ENCODE results near the gene REEP1.

REEP1 gene

DNA sequence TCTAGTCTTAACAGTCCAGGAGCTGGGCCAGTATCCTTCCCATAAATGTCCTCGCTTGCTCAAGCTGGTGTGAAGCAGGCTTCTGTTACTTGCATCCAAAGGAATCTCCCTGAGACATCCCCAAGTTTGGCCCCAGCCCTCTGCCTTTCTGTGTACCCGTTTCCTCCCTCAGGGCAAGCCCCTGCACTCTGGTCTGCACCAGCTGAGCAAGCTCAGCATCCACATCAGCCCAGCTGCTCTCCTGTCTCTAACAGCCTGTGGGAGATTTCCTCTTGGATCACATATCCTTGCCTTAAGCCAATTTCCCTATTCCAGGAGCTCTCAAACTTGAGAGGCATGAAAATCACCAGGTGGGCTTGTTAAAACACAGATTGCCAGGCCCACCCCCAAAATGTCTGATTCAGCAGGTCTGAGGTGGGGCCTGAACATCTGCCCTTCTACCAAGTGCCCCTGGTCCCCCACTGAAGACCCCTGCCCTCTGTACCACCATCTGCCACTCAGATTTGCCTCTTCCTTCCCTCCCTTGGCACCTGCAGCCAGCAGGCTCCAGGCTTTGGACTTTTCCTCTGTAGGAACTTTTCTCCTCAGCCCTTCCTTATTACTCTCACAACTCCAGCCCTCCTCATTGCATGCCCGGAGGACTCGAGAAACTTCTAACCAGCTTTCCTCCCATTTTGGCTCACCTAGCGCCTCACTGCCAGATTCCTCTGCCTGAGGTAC is 32.1 kb downstream of the REEP1 start:
- no peak for DNase-seq

DNA sequence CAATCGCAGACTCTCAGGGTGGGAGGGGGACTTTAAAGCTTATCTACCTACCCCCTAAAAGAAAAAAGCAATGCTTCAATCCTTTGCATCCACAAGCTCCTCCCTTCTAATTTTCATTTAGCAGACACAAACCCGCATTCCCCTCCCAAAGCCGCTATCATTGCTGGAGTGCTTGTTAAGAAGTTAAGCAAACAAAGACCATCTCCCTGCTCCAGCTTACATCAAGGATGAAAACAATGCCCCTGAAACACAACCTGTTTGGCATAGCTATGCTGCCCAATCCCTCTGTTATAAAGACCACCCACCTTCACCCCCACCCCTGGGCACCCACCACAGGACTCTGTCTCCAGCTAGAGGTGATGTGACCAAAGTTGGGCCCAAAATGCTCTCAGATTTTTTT is 33.0 kb downstream of the REEP1 start:
- no peak for DNase-seq

DNA sequence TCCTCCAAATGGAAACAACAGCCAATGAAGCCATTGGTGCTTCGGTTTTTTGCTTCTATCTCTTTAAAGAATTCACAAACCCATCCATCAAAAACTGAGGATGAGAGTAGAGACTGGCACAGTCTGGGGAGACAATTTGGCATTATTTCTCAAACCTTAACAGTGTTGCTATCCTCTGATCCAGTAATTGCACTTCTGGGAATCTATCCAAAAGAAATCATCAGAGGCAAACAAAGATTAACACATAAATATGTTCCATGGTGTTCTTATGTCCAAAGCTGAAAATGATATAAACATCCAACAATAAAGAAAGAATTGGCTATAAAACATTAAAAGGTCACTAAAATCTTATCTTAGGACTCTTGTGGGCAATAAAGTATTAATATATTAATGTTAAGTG is 35.1 kb downstream of the REEP1 start:
- DNase-seq: no peak

DNA sequence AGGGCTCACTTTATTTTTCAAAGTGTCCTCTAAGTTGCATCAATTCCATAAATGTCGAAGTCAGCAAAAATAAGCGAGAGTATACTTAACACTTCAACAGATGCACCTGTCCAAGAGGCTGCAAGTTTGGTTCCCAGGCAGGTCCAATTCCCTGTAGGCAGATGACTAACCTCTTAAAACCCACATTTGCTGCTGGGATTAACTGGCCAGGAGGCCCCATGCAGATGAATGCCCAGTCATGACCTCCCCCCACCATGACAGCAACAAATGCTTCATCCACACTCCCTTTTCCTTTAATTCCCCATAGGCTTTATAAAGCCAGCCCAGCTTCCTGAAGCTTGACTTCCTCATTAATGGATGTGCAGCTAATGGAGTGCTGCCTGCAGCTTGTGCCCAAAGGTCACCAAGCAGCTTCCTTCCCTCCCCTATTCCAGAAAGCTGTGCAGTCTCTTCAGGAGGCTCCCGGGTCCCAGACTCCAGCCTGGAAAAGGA is 35.7 kb downstream of the REEP1 start:
- no peak for DNase-seq

DNA sequence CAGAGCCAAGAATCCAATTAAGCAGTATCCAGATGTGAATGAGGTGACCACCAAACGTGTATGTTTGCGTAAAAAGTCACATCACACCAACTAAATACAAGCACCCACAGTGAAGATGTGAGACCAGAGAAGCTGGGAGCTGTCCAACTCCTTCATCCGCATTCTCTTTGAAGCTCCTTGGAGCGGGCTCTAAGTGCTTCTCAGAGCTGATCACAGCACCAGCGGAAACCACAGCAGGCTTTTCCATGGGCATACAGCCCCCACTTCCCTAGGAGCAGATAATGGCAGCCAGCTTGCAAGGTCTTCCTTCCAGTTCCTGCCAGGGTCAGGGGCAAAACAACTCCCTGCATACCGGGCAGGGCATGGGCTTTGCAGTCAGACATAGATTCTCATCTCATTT is 36.4 kb downstream of the REEP1 start:
- no peak for DNase-seq

DNA sequence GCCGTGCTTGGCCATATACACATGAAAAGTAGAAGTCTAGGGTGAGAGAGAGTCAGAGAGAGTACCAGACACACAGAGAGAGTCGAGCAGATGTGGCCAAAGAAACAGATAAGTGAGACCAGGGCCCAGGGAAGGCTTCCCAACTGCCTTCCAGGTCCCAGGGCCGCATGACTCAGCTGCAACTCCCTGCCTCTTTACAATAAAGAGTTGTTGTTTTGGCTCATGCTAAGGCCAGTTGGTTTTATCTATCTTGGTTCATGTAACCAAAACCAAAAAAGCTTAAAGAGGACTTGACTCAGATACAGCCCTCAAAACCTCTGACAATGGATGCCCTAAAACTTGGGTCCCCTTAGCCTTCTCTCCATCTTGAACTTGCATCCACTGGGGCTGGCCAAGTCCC is 36.9 kb downstream of the REEP1 start:
- DNase-seq: no peak

DNA sequence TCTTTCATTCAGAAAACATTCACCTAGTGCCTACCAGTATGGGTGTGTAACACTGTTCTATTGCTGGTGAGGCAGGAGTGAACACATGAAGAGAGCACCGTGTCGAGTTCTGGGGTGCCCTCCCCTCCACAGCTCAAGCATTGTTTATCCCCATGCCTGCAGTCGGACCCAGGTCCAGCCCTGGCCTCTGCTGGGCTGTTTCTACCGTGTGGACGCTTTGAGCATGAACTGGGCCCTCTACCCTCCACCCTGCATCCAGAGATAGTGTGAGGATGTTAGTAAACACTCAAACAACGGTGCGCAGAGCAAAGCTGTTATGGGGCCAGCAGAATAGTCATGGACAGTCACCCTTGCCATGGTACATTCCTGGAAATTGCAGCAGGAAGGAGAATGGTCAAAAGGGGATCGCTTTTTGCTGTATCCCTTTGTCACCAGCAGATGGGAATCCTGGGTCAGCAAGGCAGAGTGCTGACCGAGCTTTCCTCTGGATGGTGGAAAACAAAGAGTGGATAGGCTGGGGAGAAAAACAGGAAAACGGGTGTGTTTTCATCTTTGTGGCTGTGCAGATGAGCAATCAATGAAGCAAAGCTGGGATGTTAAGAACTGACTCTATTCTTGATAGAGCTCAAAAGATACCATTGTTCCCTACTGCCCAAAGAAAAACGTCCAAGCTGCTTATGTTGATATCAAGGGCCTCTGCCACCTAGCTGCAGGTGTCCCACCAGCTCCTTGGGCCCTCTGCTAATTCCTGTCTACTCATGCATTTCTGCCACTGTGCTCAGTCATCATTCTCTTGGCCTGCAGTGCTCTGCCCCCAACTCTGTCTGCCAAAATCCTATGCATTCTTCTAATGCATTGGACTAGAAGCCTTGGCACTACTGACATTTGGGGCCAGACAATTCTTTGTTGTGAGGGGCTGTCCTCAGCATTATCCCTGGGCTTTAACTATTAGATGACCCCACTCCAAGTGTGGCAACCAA is 38.7 kb downstream of the REEP1 start:
- DNase-seq: no peak

DNA sequence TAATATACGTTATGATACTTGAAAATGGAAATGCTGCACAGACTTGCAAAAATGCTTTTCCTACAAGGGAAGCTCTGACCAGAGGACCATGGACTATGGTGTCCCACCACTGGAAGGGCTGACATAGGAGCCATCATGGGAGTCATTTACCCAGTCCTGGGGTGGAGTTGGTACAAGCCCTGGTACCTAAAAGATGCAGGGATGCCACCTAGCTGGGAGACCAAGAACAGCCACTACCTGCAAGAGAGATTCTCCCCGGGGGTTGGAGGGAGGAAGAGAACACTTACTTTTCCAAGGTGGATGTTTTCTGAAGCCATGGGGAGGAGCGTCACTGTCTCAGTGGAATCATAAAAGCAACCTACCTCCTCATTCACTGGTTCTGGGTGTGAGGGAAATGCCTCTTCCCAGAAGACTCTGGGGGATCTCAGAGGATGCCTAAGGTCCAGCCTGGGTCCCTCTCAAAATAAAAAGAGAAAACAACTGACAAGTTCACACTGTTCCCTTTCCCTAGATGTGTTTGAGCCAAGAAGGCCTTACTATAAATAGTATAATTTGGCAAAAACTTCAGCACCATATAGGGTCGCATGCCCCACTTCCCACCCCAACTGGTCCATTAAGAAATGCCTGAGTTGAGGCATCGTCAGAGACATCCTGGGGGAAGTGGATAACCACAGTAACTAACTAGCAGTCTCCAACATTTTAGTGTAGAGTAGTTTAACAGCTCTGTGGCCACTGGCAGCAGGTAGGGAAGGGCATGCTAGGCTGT is 39.9 kb downstream of the REEP1 start:
- DNase-seq: no peak

DNA sequence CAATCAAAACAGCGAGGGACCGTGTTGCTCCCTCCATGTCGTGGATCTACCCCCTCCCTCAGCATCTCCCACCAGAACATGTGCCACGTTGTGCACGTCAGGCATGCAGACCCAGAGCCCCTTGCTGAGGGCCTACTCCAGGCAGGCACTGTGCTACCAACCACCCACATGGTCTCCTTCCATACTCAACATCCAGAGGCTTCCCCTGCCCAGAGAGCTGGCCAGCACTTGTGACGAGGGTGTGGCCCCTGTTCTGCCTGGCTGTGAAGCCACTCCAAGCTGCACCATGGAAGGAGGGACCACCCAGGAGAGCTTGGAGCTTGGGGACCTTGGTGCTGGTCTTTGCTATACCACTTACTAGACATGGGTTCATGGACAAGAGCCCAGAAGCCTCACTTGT is 40.5 kb downstream of the REEP1 start:
- DNase-seq: no peak

DNA sequence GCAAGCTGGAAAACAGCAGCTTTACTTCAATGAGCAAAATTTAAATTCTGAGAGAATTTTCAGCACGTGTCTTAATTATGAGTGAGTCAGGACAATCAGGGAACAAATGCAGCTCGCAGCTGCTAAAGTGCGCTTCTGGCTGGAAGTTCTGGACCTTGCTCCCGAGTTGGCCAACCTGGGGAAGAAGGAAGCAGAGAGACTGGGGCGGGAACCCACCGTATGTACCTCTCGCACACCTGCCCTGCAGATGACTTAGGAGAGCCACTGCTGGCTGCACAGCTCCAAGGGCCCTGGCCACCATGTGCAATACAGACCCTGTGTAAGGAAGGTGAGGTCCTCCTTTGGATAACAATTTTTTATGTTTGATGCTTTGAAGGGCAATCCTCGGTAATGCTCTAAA is 42.4 kb downstream of the REEP1 start:
- DNase-seq: no peak

DNA sequence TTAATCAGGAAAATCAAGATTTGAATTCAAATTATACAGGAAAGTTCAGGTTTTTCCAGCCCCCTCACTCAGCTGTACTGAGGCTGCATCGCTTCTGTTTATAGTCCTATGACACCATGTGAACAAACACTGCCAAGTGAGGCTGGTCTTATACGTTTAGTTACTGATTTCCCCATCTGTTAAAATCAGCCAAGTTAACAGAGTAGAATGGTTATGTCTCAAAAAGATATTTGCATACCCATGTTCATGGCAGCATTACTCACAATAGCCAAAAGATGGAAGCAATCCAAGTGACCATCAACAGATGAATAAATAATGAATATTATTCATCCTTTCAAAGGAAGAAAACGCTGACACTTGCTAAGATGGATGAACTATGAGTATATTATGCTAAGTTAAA is 43.8 kb downstream of the REEP1 start:
- no peak for DNase-seq

DNA sequence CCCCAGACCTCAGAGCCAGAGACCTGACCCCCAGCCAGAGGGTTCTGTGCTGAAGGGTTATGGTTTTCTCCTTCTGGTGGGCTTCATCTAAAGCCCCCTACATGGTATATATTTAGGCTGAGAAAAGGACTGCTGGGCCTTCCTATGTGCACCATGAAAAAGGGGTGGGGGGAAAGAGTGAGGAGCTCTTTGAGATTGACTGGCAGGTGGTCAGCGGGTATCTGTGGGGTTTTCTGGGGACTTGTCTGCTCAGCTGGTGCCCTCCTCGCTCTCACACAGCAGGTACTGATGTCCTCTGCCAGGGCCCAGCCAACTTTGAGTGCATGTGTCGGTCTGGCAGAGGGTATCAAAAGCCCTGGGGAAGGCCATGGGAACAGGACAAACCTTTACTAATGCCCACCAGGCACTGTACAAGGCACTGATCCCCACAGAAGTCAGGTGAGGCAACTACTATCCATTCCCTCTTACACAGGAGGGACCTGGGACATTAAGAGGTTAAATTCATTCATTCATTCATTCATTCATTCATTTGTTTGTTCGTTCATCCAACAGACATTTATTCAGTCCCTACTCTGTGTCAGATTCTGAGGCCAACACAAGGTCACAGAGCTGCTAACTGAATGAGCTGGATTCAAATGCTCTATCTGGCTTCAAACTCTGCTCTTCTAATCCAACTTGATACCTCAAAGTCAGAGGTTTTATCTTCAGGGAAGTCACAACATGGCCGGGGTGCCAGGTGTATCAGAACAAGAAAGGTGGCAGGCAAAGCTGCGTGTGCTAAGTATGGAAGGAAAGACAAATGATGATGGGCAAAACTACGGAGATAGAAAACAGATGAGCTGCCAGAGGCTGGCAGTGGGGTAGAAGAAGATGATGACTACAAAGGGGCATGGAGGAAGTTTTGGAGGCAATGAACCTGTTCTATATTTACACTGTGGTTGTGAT is 44.6 kb downstream of the REEP1 start:
- DNase-seq: no peak

DNA sequence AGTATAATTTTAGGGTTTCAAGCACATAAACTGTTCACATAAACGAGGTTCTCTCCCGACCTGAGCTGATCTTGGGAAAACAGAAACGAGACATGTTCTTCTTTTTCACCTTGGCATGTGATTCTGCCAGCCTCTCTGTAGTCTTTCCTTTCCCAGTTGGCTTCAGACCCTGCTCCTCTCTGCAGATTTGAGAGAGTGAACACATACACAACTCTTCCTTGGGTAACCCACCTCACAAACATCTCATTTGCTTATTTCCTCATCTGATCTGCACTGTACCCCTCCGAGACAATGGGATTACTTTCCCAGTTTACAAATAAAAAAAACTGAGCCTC is 46.1 kb downstream of the REEP1 start:
- no peak for DNase-seq

DNA sequence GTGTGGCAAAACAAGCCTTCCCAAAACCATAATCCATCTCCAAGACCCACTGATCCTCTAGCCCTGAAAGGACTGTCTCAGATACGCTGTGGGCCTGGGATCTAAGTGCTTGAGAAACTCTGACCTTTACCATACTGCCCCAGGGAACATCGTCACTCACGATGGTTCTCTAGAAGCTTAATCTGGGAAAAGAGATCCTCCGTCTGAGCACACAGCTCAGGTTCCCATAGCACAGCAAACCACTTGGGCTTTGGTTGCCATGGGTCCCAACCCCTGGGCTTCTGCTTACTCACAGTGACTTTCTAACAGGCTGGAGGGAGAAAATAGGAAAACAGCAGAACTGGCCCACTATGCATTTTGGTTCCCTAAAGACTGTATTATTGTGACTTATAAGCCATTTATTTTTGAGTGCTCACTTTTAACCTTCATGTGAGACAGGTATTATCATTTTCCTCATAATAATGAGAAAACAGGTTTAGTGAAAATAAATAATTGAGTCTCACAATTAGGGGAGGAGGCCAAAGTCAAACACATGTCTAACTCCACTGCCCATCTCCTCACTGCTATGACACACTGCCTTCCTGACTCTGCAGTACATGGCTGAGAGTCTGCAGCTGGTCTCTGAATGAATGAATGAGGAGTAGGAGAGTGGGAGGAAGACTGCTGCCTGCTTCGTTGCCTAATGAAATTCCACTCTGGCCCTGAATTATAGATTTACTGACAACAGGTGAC is 46.7 kb downstream of the REEP1 start:
- DNase-seq: no peak

DNA sequence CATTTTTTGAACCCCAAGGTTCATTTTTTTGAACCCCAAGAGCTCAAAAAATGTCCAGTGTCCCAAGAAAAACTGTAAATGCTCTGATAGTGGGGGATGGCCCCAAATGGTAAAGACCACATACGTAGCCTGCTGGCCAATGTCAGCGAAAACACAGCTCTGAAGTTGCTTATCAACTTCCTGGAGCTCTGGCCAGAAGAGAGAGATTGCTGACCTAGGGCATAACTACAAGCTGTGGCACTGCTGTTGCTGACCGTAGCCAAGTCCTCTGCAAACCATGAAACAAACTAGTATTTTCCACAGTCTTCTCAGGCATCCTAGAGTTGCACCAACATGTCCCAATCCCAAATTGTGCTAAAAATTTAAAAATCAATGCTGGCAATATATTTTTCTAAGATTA is 50.9 kb downstream of the REEP1 start:
- no peak for DNase-seq

DNA sequence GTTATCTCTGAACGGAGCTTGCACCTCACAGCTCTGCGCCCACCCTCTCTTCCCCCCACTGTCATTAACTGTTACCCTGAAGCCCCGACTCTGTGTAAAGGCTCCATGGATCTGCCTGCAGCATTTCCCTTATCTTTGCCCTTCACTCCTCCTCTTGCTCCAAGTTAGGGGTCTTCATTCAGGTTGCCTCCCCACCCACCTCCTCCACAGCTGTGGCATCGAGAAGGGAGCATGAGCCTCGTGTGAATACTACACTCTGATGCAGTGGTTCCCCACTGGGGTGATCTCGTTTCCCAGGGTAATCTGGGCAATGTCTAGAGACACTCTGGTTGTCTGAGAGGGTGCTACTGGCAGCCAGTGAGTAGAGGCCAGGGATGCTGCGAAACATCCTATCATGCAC is 51.4 kb downstream of the REEP1 start:
- DNase-seq: no peak

DNA sequence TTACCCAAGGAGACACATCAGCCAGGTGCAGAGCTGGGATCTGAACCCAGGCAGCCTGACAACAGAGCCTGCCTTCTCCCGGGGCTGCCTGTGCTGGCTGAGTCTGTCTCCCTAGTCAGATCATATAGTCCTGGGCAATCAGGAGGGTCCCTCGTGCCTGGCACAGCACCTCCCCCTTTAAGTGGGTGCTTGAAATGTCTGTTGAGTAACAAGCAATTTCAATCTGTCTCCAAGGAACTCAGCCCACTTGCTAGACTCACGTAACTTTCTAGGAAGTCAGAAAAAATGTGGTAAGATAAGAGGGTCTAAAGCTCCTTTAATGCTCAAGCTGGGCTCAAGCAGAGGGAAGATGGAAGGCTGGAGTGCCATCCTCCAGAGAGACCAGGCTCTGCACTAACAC is 51.9 kb downstream of the REEP1 start:
- no peak for DNase-seq

DNA sequence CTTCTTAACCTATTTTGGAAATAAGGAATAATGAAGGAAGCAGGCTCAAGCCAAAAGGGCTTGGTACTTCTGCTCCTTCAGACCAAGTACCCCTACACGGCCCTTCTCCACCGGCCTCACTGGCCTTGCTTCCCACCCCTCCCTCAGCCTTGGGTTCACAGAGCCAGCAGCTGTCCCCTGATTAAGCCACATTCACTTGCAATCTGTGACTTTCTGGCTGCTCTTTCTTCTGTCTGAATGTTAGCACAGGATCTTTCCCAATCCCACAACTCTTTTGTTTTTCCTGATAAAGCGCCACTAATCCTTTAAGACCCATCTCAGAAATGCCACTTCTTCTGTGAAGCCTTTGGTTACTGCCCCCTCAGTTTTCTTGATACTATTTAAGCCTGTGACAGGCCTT is 52.4 kb downstream of the REEP1 start:
- DNase-seq: no peak

DNA sequence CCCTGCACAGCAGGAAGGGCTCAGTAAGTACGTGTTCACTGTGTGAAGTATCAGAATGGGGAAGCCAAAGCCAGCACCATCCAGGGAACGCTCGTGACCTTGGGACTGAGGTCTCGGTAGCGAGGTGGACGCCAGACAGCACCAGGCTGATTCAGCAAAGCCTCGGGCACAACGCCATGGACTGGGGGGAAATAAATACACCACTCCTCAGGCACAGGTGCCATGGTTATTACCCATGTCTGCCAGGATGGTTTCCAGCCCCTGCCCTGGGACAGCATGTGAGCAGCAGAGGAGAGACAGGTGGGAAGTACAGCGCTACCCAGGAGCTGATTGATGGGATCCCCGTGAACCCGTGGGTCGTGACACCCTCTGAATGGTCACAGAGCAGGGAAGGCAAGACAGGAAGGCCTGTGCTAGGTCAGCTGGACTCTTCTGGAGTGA is 53.0 kb downstream of the REEP1 start:
- DNase-seq: no peak

DNA sequence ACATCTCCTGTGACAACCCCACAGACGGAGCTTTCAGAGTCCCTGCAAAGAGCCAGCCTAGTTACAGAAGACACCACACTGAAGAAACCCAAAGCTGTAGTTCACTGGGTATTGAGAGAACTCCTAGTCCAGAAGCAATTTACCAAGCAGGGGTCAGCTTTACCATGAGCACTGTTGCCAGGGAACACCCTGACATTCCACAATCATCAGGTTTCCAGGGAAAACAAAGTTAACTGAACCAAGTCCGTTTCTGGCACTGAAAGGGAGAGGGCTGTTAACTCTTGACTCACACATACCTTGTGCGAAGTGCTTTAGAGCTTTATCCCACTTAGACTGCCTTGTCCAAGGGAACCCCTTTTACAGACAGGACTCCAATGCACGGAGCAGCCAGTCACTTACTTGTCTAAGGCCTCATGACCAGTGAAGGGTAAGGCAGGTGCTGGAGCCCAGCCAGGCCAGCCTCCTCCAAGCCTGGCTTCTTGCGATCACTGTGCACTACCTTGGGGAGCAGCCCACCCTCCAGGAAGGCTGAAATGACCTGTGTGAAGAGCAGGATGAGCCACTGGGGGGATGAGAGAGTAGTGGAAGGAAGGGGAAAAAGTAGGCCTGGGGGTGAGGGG is 53.9 kb downstream of the REEP1 start:
- no peak for DNase-seq

DNA sequence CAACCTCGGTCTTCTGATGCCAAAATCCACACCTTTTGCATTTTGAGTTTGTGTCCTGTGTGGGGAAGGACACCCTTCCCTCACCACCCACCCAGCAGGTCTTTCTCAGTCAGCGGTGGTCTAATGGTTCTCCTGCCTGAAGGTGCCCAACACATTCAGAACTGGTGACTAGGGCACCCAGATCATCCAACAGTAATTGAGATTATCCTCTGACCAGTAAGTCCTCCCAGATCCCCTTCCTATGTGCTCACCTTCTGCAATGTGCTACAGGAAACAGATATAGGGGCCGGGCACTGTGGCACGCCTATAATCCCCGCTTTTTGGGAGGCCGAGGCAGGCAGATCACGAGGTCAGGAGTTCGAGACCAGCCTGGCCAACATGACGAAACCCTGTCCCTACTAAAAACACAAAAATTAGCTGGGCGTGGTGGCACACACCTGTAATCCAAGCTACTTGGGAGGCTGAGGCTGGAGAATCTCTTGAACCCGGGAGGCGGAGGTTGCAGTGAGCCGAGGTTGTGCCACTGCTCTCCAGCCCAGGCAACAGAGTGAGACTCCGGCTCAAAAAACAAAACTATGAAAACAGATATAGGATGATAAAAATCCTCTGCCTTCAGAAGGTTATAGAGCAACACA is 56.2 kb downstream of the REEP1 start:
- DNase-seq: no peak
